Tibial nerve (tissue), 4 donors: ENCODE data around the gene ISYNA1. TPM values are rescaled to one million over a fixed set of nuclear protein-coding genes. Genes with fewer than 3 reads are reported as not detected.

Source experiments
- DNase-seq, 2 donors: peaks; one replicate each; pipeline ENCODE4 v3.0.0-alpha.2; 2019; ENCODE audit warnings: low spot score in 2 of 2
- H3K27ac ChIP-seq, 4 donors: fragments of 200-600 bp; sonication (generic) in 3 of 4; one replicate each; pipeline ENCODE4 v1.5.1; 2017 to 2019; ENCODE audit warnings: mild to moderate bottlenecking in 1 of 4
- H3K27me3 ChIP-seq, 2 donors: fragments of 200-600 bp; sonication (generic) in 1 of 2; one replicate each; pipeline versions ENCODE4 v1.5.1 to v1.6.0; 2017 to 2019
- H3K36me3 ChIP-seq, 3 donors: fragments of 200-600 bp; sonication (generic); one replicate each; pipeline ENCODE4 v1.5.1; 2018 to 2019
- H3K4me1 ChIP-seq, 4 donors: fragments of 200-600 bp; sonication (generic) in 3 of 4; one replicate each; pipeline ENCODE4 v1.5.1; 2017 to 2019
- H3K4me3 ChIP-seq, 4 donors: fragments of 200-600 bp; sonication (generic) in 3 of 4; one replicate each; pipeline ENCODE4 v1.5.1; 2017 to 2019; ENCODE audit warnings: mild to moderate bottlenecking in 1 of 4, moderate library complexity in 1 of 4
- H3K9me3 ChIP-seq, 4 donors: fragments of 200-600 bp; sonication (generic) in 3 of 4; one replicate each; pipeline ENCODE4 v1.5.1; 2017 to 2019
- EP300 ChIP-seq, 2 donors: sonication (generic); formaldehyde crosslinking; IDR thresholded peaks; one replicate each; pipeline ENCODE4 v1.6.1; 2017; ENCODE audit warnings: antibody characterized with exemption in 2 of 2, mild to moderate bottlenecking in 1 of 2
- POLR2A ChIP-seq, 2 donors: fragments of 450-650 bp; IDR thresholded peaks; one replicate each; pipeline ENCODE4 v1.6.1; 2017; ENCODE audit warnings: antibody characterized with exemption in 2 of 2, mild to moderate bottlenecking in 2 of 2, moderate library complexity in 2 of 2
- WGBS, 2 donors: methylation state at CpG; one replicate each; pipeline ENCODE4 v1.1.5; 2018; 5-methylcytosine and 5-hydroxymethylcytosine counted together
- total RNA-seq, 4 donors: library from RNA; depleted of rRNA; stranded (reverse); fragments of >200 nt; gene quantifications; one replicate each; pipeline ENCODE4 v1.1.0, GENCODE V29; 2016
- TF ChIP-seq, protein P1 (sequence below), 5 experiments: fragments of 200-600 bp in 3 of 5; fragments of 450-650 bp in 2 of 5; sonication (generic) in 3 of 5; IDR thresholded peaks; one replicate each; pipeline ENCODE4 v1.5.1; 2016 to 2019; ENCODE audit warnings: antibody characterized with exemption in 5 of 5, mild to moderate bottlenecking in 3 of 5, moderate library complexity in 2 of 5

Gene ISYNA1
- total RNA-seq, 4 donors from 2014 or later = 43.5 to 82.2 (median 52.4) TPM

DNA sequence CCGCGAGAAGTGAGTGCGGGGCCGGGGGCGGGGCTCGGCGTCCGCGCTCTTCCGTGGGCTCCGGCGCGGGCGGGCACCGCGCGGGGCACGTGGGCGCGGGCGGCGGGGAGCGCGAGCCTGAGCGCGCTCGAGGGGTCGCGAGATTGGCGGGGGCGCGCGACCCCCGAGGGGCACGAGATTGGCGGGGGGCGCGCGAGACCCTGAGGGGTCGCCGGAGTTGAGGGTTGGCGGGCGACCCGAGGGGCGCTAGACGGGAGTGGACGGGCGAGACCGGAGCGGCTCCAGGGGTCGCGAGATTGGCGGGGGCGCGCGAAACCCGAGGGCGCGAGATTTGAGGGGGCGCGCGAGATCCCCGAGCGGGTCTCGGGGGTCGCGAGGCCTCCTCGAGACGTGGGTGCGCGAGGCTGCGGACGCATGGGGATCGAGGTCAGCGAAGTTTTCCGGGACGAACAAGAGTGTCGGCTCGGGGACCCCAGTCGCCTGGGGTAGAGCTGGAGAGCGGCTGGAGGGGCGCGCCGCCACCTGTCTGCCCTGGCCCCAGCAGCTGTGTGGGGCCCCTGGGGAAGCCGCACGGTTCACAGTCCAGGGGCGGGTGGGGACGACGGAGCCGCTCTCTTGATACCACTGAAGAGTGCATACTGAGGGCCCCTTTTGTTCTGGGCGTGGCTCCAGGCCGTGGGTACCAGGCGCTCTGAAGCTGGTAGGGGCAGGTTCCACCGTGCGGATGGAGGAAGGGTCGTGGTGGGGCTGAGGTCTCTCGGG, 18.1 kb downstream of the ISYNA1 start:
- WGBS, 2 donors = 2 to 4% methylated on average over 40 to 70 of the region's 97 CpGs
- H3K27ac ChIP-seq = peak overlapping the region; percentile 85 to 97 (median 89)
- no peaks in the 10 kb centered on the region for H3K9me3 ChIP-seq
- TF ChIP-seq, protein P1, sequence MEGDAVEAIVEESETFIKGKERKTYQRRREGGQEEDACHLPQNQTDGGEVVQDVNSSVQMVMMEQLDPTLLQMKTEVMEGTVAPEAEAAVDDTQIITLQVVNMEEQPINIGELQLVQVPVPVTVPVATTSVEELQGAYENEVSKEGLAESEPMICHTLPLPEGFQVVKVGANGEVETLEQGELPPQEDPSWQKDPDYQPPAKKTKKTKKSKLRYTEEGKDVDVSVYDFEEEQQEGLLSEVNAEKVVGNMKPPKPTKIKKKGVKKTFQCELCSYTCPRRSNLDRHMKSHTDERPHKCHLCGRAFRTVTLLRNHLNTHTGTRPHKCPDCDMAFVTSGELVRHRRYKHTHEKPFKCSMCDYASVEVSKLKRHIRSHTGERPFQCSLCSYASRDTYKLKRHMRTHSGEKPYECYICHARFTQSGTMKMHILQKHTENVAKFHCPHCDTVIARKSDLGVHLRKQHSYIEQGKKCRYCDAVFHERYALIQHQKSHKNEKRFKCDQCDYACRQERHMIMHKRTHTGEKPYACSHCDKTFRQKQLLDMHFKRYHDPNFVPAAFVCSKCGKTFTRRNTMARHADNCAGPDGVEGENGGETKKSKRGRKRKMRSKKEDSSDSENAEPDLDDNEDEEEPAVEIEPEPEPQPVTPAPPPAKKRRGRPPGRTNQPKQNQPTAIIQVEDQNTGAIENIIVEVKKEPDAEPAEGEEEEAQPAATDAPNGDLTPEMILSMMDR (IDR thresholded peaks at IDR 0.05) = peak in 1 of 5 experiments; percentile 15
- no peak for TF ChIP-seq EP300 (IDR thresholded peaks at IDR 0.05)
- TF ChIP-seq POLR2A (IDR thresholded peaks at IDR 0.05) = no peak
- H3K4me3 ChIP-seq = peak overlapping the region; percentile 43 to 75 (median 62)
- no peaks in the 10 kb centered on the region for H3K36me3 ChIP-seq
- no peak for DNase-seq
- H3K4me1 ChIP-seq = peaks cover 0 to 91% (median 63%) of the 10 kb centered on the region in 4 donors
- H3K27me3 ChIP-seq = no peaks in the 10 kb centered on the region

DNA sequence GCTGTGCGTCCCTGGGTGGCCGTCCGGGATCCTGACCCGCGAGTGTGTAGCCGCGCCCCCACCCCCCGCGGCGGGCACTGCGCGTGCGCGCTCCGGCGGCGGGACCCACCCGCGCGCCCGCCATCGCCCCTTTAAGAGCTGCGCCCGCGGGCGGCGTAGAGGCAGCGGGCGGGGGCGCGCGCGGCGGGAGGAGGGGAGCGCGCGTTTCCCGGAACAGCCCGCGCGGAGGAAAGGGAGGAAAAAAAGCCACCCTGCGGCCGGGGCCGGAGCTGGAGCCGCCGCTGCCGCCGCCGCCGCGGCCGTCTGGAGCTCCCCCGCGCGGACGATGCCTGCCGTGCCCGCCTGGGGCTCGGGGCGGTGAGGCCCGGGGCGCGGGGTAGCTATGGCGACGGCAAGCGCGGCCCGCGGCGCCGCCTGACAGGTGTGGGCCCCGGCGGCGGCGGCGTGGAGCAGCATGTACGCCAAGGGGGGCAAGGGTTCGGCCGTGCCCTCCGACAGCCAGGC, 18.7 kb downstream of the ISYNA1 start, which contains the start of gene SSBP4:
TSS of gene SSBP4 (plus strand) at position 204 of the 504 bp plus-strand sequence. CDS start at position 455, 251 bp downstream.
- Histone ChIP-seq H3K4me3 (peak within 1 kb of the TSS; percentile 43 to 75 (median 62)), H3K27me3 (no peaks in the 10 kb centered on the region), H3K4me1 (peaks cover 0 to 91% (median 65%) of the 10 kb centered on the region in 4 donors), H3K27ac (peak within 1 kb of the TSS; percentile 85 to 97 (median 89)), H3K9me3 (no peaks in the 10 kb centered on the region), H3K36me3 (no peaks in the 10 kb centered on the region)
- TF ChIP-seq, protein P1 (IDR thresholded peaks at IDR 0.05) = peak in 4 of 5 experiments; percentile 32 to 87 (median 69)
- TF ChIP-seq POLR2A (IDR thresholded peaks at IDR 0.05) (peak; percentile 61 to 64), EP300 (IDR thresholded peaks at IDR 0.05) (no peak)
- peak in 1 of 2 donors; percentile 66 for DNase-seq
- WGBS, 2 donors = 1% methylated on average over 21 to 56 of the region's 80 CpGs

DNA sequence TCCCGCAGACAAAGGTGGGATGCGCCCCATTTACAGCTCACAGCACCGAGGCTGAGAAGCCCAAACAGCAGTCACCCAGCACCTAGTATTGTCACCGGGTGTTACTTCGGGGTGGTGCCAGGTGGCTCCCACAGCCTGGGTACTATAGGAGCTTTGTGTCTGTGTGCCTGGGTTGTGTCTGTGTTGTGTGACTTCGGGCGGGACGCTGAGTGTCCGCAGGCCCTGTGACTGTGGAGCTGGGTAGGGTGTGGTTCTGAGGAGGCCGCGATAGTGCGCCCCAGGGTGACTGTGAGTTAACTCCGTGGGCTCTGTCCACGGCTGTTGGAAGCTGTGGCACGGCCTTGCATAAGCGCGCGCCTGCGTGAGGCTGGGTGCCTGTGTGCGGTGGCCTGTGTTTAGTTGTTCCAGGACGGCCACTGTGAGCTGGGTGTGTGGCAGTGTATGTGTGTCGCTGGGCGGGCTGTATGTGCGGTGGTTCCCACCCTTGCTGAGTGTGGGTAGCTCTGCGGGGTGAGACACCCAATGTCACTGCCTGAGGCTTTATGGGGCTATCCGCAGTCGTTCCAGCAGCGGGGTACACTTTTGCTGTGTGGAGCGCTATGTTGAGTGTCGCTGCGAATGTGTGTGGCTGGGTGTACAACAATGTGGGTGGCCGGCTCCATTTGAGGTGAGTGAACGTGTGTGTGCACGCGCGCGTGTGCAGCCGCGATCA, 19.3 kb downstream of the ISYNA1 start:
- TF ChIP-seq EP300 (IDR thresholded peaks at IDR 0.05) (no peak), POLR2A (IDR thresholded peaks at IDR 0.05) (no peak)
- TF ChIP-seq, protein P1 (IDR thresholded peaks at IDR 0.05) = no peak
- H3K27ac ChIP-seq = peak overlapping the region; percentile 85 to 97 (median 89)
- no peaks in the 10 kb centered on the region for H3K9me3 ChIP-seq
- no peaks in the 10 kb centered on the region for H3K36me3 ChIP-seq
- no peak for DNase-seq
- peaks cover 0 to 88% (median 59%) of the 10 kb centered on the region in 4 donors for H3K4me1 ChIP-seq
- peak overlapping the region; percentile 4 to 73 (median 47) for H3K4me3 ChIP-seq
- H3K27me3 ChIP-seq = no peaks in the 10 kb centered on the region
- 9 to 19% methylated on average over 26 to 28 of the region's 39 CpGs for WGBS, 2 donors

DNA sequence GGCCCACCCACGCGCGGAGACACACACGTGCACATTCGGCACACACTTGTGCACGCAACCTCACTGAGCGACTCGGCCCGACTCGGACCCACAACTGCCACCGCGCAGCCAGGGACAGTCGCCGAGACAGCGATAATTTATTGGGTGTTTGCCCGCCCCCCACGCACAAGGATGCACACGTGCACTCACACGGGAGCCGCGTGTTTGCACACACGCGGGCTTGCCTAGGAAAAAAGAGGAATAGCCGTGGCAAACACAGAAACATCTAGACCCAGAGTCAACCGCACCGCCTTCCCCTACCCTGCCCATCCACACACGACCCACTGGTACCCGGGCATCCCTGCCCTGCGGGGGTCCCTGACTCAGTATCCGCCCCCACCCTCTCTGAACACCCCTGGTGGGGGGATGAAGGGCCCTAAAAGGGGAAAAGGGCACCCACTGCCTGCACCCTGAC, 19.9 kb downstream of the ISYNA1 start:
- Histone ChIP-seq H3K4me3 (peak overlapping the region in 3 of 4 donors; percentile 27 to 73 (median 43)), H3K27ac (peak overlapping the region; percentile 85 to 97 (median 89)), H3K4me1 (peaks cover 0 to 82% (median 54%) of the 10 kb centered on the region in 4 donors), H3K27me3 (no peaks in the 10 kb centered on the region), H3K9me3 (no peaks in the 10 kb centered on the region), H3K36me3 (no peaks in the 10 kb centered on the region)
- no peak for DNase-seq
- WGBS, 2 donors = 3 to 8% methylated on average over 17 of the region's 30 CpGs
- TF ChIP-seq POLR2A (IDR thresholded peaks at IDR 0.05) (no peak), EP300 (IDR thresholded peaks at IDR 0.05) (no peak)
- TF ChIP-seq, protein P1 (IDR thresholded peaks at IDR 0.05) = no peak
